ENCODE measurements around the gene POLR2E. TPM values are rescaled to one million over a fixed set of nuclear protein-coding genes. Genes with fewer than 3 reads are reported as not detected.
A peak's percentile ranks its signal among the peaks of the same experiment; 100 is the strongest.

Gene POLR2E
- total RNA-seq, 1 experiment from 2014 or later = 261 TPM

GRCh38 chr19:1093811-1094553, 1.2 kb downstream of the POLR2E start:
- WGBS (ENCODE audit: extremely low coverage, insufficient read length, low lambda C conversion rate) = no CpG with 5 or more reads among the region's 32 CpGs
- Histone ChIP-seq H4K20me1 (ENCODE audit: control insufficient read depth, insufficient read depth, insufficient read length) (no peaks in the 10 kb centered on the region), H3K18ac (ENCODE audit: insufficient read length, low read depth, low read length) (no peak overlapping the region), H2BK120ac (ENCODE audit: low read depth, low read length, poor library complexity, severe bottlenecking) (no peak overlapping the region), H3K4me1 (ENCODE audit: insufficient read depth, low read length) (no peaks in the 10 kb centered on the region; the same call in 1 of the 2 replicates), H3K9me3 (ENCODE audit: control insufficient read depth, low read depth, low read length) (no peaks in the 10 kb centered on the region), H4K8ac (replicated peaks; ENCODE audit: insufficient read length, low read depth, low read length) (no peak overlapping the region), H3K79me2 (ENCODE audit: insufficient read depth, low read length) (peaks cover 12% of the 10 kb centered on the region; the same call in 1 of the 2 replicates), H4K91ac (ENCODE audit: insufficient read length, low read depth, low read length) (no peak overlapping the region), H2BK15ac (ENCODE audit: low read depth, low read length) (no peak overlapping the region), H3K4me2 (ENCODE audit: insufficient read depth, insufficient read length, low read length) (peak overlapping the region; percentile 69), H2AFZ (ENCODE audit: low read length) (no peak overlapping the region), H3K9ac (ENCODE audit: extremely low read depth, insufficient read length, low read length) (peak overlapping the region; percentile 90), H2BK12ac (ENCODE audit: insufficient read length, low read depth, low read length) (no peak overlapping the region), H3K4ac (ENCODE audit: low read depth, low read length) (no peak overlapping the region), H3K56ac (ENCODE audit: insufficient read length, low read depth, low read length) (no peak overlapping the region), H3K27ac (ENCODE audit: insufficient read length, low read depth, low read length) (no peak overlapping the region), H4K5ac (ENCODE audit: insufficient read length, low read depth, low read length) (no peak overlapping the region), H3K23me2 (ENCODE audit: insufficient read length, low read depth, low read length, poor library complexity, severe bottlenecking) (peaks cover 7% of the 10 kb centered on the region), H3K27me3 (ENCODE audit: insufficient read depth, low read length) (no peaks in the 10 kb centered on the region), H2BK20ac (ENCODE audit: low read depth, low read length, poor library complexity, severe bottlenecking) (no peak overlapping the region), H3K79me1 (ENCODE audit: insufficient read depth, low read depth, low read length, poor library complexity, severe bottlenecking) (peaks cover 11% of the 10 kb centered on the region), H3K23ac (ENCODE audit: insufficient read length, low read depth, low read length) (no peak overlapping the region), H3K14ac (ENCODE audit: insufficient read depth, low read length) (no peak overlapping the region; the same call in 1 of the 2 replicates), H2AK5ac (ENCODE audit: insufficient read length, low read length) (no peak overlapping the region), H3T11ph (ENCODE audit: low read length) (no peak overlapping the region), H2BK5ac (ENCODE audit: insufficient read length, low read length) (no peak overlapping the region)
- H3K27ac Mint-ChIP-seq = peak overlapping the region in 2 of 3 experiments; percentile 61 to 70; a peak in 2 of 7 replicates
- no peak for TF ChIP-seq CTCF (conservative IDR thresholded peaks at IDR 0.05)
- peaks cover 6 to 32% (median 28%) of the 10 kb centered on the region in 3 experiments; a peak in 6 of 7 replicates for H3K36me3 Mint-ChIP-seq (ENCODE audit: insufficient read depth in 1 of 3, low read depth in 3 of 3)
- H3K4me1 Mint-ChIP-seq = peaks cover 6 to 22% of the 10 kb centered on the region in 2 experiments
- H3K9me3 Mint-ChIP-seq = peaks cover 0 to 2% of the 10 kb centered on the region in 2 experiments; a peak in 1 of 5 replicates
- peak overlapping the region; percentile 91 to 92 for H3K4me3 Mint-ChIP-seq
- H3K27me3 Mint-ChIP-seq (ENCODE audit: low read depth) = no peaks in the 10 kb centered on the region
- no peak for DNase-seq
